ENCODE measurements around the gene MAP3K19.

The MAP3K19 gene

DNA sequence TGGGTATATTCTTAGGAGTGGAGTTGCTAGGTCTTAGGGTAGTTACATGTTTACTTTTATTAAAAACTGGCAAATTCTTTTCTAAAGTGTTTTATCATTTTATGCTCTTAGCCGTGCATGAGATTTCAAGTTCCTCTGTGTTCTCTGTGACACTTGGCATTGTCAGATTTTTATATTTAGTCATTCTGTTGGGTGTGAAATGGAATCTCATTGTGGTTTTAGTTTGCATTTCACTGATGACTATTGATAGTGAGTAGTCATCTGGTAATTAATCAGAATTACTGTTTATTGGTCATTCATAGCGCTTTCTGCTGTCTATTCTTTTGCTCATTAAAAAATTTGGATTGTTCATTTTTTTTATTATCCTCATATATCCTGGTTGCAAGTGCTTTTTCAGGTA, 39.0 kb upstream of the MAP3K19 start:
- TF ChIP-seq, protein P1, sequence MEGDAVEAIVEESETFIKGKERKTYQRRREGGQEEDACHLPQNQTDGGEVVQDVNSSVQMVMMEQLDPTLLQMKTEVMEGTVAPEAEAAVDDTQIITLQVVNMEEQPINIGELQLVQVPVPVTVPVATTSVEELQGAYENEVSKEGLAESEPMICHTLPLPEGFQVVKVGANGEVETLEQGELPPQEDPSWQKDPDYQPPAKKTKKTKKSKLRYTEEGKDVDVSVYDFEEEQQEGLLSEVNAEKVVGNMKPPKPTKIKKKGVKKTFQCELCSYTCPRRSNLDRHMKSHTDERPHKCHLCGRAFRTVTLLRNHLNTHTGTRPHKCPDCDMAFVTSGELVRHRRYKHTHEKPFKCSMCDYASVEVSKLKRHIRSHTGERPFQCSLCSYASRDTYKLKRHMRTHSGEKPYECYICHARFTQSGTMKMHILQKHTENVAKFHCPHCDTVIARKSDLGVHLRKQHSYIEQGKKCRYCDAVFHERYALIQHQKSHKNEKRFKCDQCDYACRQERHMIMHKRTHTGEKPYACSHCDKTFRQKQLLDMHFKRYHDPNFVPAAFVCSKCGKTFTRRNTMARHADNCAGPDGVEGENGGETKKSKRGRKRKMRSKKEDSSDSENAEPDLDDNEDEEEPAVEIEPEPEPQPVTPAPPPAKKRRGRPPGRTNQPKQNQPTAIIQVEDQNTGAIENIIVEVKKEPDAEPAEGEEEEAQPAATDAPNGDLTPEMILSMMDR (IDR thresholded peaks at IDR 0.05; ENCODE audit: extremely low read depth, missing control alignments) = no peak
- DNase-seq (ENCODE audit: low spot score) = no peak

DNA sequence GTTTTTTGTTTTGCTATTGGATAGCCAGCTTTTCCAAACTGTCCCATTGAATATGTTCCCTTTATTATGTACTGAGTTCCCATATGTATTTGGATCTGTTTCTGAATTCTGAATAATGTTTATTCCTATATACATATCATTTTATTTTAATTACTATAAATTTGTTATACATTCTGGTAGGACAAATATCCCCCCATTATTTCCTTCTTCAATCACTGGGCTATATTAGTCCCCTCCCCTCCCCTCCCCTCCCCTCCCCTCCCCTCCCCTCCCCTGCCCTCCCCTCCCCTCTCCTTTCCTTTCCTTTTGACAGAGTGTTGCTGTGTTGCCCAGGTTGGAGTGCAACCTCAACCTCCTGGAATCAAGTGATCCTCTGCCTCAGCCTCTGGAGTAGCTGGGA, 31.2 kb upstream of the MAP3K19 start:
- no peak for DNase-seq (ENCODE audit: low spot score)
- TF ChIP-seq, protein P1 (IDR thresholded peaks at IDR 0.05; ENCODE audit: extremely low read depth, missing control alignments) = no peak

DNA sequence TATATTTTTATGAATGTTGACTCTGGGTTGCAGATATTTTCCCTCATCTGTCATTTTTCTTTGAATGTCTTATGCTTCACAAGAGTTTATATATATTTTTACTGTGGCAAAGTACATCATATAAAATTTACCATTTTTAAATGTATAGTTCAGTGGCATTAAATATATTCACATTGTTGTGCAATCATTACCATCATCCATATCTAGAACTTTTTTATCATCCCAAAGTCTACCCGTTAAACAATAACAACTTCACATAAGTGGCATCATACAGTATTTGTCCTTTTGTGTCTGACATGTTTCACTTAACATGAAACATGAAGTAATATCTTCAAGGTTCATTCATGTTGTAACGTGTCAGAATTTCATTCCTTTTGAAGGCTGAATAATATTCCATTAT, 29.3 kb upstream of the MAP3K19 start:
- TF ChIP-seq, protein P1 (IDR thresholded peaks at IDR 0.05; ENCODE audit: extremely low read depth, missing control alignments) = no peak
- DNase-seq (ENCODE audit: low spot score) = no peak

DNA sequence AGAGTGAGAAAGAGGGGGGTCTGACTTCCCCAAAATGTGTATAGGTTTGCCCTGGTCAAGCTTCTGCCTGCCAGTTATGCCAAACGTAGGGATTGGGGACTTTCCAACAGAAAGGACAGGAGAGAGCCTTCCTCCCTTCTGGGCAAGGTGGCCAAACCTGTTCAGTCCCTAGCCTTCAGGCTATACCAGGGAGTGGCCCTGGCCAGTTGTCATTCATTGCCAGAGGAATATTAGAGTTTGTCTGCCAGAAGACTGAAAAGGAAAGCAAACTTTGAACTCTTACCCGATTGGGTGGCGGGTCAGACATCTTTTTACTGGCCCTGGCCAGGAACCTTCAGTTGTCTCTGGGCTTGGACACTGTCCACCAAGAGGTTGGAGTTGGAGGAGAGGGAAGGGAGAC, 27.0 kb upstream of the MAP3K19 start:
- DNase-seq (ENCODE audit: low spot score) = no peak
- TF ChIP-seq, protein P1 (IDR thresholded peaks at IDR 0.05; ENCODE audit: extremely low read depth, missing control alignments) = no peak

DNA sequence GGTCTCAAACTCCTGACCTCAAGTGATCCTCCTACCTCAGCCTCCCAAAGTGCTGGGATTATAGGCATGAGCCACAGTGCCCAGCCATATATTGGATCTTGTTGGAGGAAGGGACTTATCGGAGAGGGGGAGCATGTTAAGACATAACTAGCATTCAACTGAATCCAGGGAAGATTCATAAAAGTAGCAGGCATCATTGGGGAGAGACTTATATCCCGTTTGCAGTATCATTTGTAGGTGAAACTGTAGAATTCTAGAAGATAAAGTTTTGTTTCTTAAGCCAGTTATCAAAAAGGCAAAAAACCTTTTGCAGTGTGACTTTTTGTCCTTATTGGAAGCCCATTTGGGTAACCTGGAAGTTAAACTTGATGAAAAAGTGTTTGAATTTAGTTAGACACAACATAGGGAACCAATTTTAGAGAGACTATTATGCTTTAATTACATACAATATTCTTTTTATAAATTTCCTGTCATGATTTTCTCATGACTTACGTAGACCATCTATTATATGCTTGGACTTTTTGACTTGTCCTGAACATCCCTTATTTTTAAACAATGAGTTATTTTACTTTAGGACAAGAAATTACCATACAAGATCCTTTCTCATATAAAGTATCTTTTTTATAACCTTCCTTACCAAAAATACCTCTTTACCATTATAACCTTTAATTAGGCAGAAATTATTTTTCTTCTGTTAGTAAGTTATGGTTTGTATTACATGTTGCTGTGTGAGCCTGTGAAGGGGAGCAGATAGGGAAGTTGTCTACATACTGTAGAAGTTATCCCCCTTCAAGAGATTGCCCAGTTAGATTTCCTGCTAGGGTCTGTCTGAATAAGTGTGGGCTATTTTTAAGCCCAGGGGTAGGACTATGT, 25.1 kb upstream of the MAP3K19 start:
- TF ChIP-seq, protein P1 (IDR thresholded peaks at IDR 0.05; ENCODE audit: extremely low read depth, missing control alignments) = no peak
- no peak for DNase-seq (ENCODE audit: low spot score)

DNA sequence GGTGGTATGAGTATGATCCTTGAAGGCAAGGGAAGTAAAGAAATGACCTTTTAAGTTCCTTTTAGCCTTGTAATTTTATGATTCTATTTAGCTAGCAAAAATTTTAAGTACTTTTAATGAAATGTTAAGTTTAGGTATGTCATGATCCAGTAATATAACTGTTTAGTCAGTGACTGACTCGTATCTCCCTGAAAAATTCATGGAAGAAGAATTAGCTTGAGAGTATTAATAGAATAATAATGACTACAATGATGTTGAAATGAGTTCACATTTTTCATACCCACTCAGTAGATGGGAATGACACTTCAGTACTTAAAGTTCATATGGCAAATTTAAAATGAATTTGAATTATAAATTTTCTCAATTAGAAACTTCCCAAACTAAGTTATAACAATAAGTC, 19.5 kb upstream of the MAP3K19 start:
- DNase-seq (ENCODE audit: low spot score) = no peak
- TF ChIP-seq, protein P1 (IDR thresholded peaks at IDR 0.05; ENCODE audit: extremely low read depth, missing control alignments) = no peak

DNA sequence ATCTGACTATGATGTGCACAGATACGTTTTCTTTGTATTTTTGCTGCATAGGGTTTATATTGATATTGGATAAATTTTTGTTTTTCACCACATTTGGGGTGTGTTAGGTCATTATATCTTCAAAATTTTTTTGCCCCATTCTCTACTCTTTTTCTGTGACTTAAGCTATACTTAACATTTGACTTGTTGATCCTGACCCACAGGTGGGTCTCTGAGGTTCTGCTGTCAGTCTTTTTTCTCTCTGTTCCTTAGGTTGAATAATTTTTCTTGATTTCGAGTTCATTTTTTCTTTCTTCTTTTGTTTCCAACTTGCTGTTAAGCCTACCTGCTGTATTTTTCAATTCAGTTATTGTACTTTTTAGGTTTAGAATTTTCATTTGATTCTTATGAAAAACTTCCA, 16.9 kb upstream of the MAP3K19 start:
- TF ChIP-seq, protein P1 (IDR thresholded peaks at IDR 0.05; ENCODE audit: extremely low read depth, missing control alignments) = no peak
- DNase-seq (ENCODE audit: low spot score) = no peak
